Measurements from ENCODE around the gene DDX24.
A peak's percentile ranks its signal among the peaks of the same experiment; 100 is the strongest.

DDX24 gene

GRCh38 chr14:94040247-94040646 is 40.8 kb downstream of the DDX24 start:
- TF ChIP-seq CTCF (IDR thresholded peaks at IDR 0.05) = no peak

DNA sequence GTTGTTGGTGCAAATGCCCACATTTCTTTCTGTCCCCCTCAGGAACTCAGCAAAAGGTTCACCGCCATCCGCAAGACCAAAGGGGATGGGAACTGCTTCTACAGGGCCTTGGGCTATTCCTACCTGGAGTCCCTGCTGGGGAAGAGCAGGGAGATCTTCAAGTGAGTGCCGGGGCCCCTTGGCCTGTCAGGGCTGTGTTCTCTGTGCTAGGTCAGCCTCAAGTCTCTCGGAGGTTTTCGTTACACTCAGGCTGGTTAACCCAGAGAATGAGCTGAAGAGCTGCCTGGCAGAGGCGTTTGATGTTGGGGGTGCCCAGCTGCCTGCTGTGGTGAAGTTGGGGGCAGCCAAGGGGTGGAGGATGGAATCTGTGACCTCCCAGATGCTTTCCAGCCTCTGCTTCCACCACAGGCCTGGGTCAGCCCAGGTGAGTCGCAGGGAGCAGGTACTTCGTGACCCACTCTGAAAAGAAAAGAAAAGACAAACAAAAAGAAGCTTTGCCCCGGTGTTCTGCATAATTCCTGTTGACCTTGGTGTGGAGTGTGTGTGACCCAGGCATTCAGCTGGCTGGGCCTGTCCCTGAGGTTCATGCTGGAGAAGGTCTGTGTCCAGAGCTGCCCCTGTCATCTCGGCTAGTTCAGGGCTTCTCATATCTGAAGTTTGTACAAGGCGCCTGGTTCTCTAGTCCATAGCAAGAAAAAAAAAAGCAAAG is 41.9 kb downstream of the DDX24 start:
- no peak for TF ChIP-seq CTCF (IDR thresholded peaks at IDR 0.05)

DNA sequence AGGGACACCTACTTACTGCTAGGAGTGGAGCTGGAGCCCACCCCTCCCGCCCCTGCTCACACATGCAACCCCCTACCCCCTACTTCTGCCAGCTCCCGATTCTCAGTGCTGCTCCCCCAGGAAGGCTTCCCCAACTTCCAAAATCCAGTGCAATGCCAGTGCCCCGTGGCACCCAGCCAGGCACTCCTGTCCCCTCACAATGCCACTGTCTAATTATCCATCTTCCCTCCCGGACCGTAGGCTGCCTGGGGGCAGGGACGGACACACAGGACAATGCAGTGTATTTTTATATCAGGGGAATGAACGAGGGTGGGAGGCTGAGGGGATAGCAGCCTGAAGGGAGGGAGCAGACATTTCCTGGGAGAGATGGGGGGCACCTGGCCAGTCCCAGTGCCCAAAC is 42.5 kb downstream of the DDX24 start:
- TF ChIP-seq CTCF (IDR thresholded peaks at IDR 0.05) = no peak

GRCh38 chr14:94037954-94038353 is 43.0 kb downstream of the DDX24 start:
- TF ChIP-seq CTCF (IDR thresholded peaks at IDR 0.05) = no peak

DNA sequence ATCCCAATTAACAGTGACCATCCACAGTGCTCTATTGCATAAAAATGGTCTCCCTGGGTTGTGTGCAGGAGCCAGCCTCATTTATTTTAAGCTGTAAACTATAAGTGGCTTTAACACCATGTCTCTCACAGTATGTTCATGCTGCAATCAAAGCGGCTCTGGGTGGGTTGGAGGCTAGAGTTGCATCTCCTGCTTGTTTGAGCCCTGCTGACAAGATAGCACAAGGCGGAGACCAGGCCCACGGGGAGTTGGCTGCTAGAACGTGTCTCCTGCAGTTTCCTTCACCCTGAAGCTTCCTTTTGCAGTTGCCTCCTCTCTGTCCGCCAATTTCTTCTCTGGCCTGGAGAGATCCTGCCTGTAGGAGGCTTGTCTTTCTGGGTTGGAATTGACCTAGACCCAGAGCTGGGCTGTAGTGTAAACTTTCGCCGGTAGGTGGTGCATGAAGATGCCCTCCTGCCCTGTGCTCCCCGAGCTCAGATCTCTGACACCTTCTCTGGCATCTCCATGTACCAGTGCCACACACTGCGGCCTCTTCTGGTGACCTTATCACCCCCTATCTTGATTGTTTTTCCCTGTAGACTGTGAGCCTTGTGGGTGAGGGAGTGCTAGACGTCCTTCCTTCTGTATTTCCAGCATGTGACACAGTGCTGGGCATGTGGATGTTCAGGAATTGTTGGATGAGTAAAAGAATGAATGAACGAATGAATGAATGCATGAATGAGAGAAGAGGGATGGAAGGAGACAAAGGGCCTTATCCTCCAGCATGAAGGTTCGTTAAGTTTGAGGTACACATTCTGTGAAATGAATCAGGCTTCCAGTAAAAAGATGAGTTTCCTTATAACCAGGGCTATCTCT is 44.5 kb downstream of the DDX24 start:
- TF ChIP-seq CTCF (IDR thresholded peaks at IDR 0.05) = peak; percentile 87

DNA sequence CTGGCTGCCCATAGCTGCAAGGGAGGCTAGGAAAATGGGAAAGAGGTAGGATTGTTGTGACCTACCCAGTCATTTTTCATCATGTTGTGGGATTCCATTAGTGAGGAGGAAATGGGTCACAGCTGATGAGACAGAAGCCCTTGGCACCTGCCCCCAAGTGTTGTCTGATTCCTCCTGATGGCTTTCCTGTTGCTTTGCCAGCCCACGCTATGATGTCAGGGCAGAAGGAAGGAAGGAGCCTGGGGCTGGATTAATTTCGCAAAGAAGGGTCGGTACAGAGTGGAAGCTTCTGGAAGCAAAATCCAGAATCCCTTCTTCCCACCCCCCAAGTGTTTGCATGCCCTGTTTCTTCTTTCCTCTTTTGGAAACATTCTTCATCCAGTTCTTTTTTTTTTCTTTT is 46.1 kb downstream of the DDX24 start:
- no peak for TF ChIP-seq CTCF (IDR thresholded peaks at IDR 0.05)

DNA sequence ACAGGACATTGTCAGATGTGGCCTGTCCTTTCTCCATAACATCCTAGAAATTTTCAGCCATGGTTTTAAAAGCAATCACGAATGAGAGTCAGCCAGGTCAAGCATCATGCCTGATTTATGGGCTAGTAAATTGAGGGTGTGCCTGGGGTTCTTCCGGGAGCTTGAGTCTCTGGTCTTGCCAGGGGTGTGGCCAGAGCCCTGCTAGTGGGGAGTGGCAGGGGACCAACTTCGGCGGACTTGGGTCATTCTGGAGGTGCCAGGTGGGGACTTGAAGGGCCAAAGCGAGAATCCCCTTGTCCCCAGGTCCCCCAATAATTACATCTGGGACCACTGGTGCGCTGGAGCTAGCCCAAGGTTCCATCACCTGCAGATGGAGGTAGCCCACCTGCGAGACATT is 49.1 kb downstream of the DDX24 start:
- no peak for TF ChIP-seq CTCF (IDR thresholded peaks at IDR 0.05)

Data from LNCAP (cell line).